Activated B cell treated with CpG ODN at 0.5 μM for 24 hours (primary cell): Measurements from ENCODE around the gene PDE4C. TPM values are rescaled to one million over a fixed set of nuclear protein-coding genes. Genes with fewer than 3 reads are reported as not detected.

Source experiments
- ATAC-seq: fragments of 200-7000 bp; cut with Tn5 transposase; one replicate; pipeline ENCODE4 v1.10.0; 2021; ENCODE audit warnings: low read depth, mild to moderate bottlenecking, moderate library complexity
- CTCF ChIA-PET: fragments of 350-600 bp; sonication (Branson Sonifier 250); formaldehyde crosslinking; loops from one replicate; lab custom pipeline; 2021; ENCODE audit warnings: antibody characterized with exemption; lab: Charles Lee
- POLR2A ChIA-PET: fragments of 350-600 bp; sonication (Branson Sonifier 250); formaldehyde crosslinking; loops from one replicate; lab custom pipeline; 2021; ENCODE audit warnings: antibody characterized with exemption; lab: Charles Lee
- DNase-seq: peaks from one replicate; pipeline ENCODE4 v3.0.0; 2022
- H3K27ac Mint-ChIP-seq: one replicate; pipeline ENCODE4 v1.8.0; 2020; ENCODE audit warnings: mixed read lengths
- H3K27me3 Mint-ChIP-seq: one replicate; pipeline ENCODE4 v1.8.0; 2021; ENCODE audit warnings: mixed read lengths
- H3K36me3 Mint-ChIP-seq: one replicate; pipeline ENCODE4 v1.8.0; 2021; ENCODE audit warnings: low read depth, mixed read lengths
- H3K4me1 Mint-ChIP-seq: one replicate; pipeline ENCODE4 v1.8.0; 2021; ENCODE audit warnings: mixed read lengths
- H3K4me3 Mint-ChIP-seq: one replicate; pipeline ENCODE4 v1.8.0; 2020; ENCODE audit warnings: mild to moderate bottlenecking, mixed read lengths
- H3K9me3 Mint-ChIP-seq: one replicate; pipeline ENCODE4 v1.8.0; 2020; ENCODE audit warnings: mixed read lengths
- intact Hi-C: fragments of 100-400 bp; cut with micrococcal nuclease; formaldehyde crosslinking; loops from one replicate; pipeline ENCODE4 v1.15.1; 2024
- total RNA-seq: library from RNA; stranded (reverse); gene quantifications from 2 replicates; pipeline ENCODE4 v1.2.3, GENCODE V29; 2022
- TF ChIP-seq, protein P1 (sequence below): fragments of 200-600 bp; IDR thresholded peaks from one replicate; pipeline ENCODE4 v1.8.0; 2022; ENCODE audit warnings: antibody characterized with exemption, mild to moderate bottlenecking

The PDE4C gene
- total RNA-seq, 1 donor from 2014 or later = not detected

DNA sequence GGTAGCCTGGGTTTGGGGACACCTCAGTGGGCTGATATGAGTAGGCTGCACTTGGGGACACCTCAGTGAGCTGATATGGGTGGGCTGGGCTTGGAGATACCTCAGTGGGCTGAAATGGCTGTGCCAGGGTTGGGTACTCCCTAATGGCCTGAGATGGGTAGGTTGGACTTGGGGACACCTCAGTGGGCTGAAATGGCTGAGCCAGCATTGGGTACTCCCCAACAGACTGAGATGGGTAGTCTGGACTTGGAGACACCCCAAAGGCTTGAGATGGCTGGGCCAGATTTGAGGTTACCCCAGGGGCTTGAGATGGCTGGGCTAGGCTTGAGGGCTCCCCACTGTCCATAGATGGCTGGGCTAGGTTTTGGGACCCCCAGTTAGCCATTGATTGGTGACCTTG, 35.9 kb upstream of the PDE4C start:
- Mint-ChIP-seq H3K4me3 (no peak overlapping the region), H3K4me1 (no peaks in the 10 kb centered on the region), H3K36me3 (peaks cover 45% of the 10 kb centered on the region), H3K27ac (no peak overlapping the region), H3K27me3 (no peaks in the 10 kb centered on the region), H3K9me3 (no peaks in the 10 kb centered on the region)
- TF ChIP-seq, protein P1, sequence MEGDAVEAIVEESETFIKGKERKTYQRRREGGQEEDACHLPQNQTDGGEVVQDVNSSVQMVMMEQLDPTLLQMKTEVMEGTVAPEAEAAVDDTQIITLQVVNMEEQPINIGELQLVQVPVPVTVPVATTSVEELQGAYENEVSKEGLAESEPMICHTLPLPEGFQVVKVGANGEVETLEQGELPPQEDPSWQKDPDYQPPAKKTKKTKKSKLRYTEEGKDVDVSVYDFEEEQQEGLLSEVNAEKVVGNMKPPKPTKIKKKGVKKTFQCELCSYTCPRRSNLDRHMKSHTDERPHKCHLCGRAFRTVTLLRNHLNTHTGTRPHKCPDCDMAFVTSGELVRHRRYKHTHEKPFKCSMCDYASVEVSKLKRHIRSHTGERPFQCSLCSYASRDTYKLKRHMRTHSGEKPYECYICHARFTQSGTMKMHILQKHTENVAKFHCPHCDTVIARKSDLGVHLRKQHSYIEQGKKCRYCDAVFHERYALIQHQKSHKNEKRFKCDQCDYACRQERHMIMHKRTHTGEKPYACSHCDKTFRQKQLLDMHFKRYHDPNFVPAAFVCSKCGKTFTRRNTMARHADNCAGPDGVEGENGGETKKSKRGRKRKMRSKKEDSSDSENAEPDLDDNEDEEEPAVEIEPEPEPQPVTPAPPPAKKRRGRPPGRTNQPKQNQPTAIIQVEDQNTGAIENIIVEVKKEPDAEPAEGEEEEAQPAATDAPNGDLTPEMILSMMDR = no peak
- intact Hi-C loops = no loop called here
- ATAC-seq (no peak), DNase-seq (no peak)
- CTCF ChIA-PET = interaction anchor here (1.2 to 1.8 kb wide), 2 partner anchors 18 to 70 kb away, joined by 3 to 9 read pairs; no protein-coding TSS in a partner anchor
- POLR2A ChIA-PET = interaction anchor here (1.2 to 1.3 kb wide), 3 partner anchors 10 to 102 kb away, joined by 3 to 4 read pairs (median 4); no protein-coding TSS in a partner anchor

DNA sequence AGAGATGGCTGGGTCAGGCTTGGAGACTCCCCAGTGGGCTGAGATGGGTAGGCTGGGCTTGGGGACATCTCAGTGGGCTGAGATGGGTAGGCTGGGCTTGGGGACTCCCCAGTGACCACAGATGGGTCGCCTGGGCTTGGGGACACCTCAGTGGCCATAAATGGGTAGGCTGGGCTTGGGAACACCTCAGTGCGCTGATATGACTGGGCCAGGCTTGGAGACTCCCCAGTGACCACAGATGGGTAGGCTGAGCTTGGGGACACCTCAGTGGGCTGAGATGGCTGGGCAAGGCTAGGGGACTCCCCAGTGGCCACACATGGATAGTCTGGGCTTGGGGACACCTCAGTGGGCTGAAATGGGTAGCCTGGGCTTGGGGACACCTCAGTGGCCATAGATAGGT, 35.2 kb upstream of the PDE4C start:
- DNase-seq = no peak
- intact Hi-C loops = no loop called here
- TF ChIP-seq, protein P1 = no peak
- Mint-ChIP-seq H3K4me3 (no peak overlapping the region), H3K27me3 (no peaks in the 10 kb centered on the region), H3K9me3 (no peaks in the 10 kb centered on the region), H3K4me1 (no peaks in the 10 kb centered on the region), H3K36me3 (peaks cover 41% of the 10 kb centered on the region), H3K27ac (no peak overlapping the region)
- no peak for ATAC-seq
- ChIA-PET POLR2A (interaction anchor here (1.0 to 1.3 kb wide), 5 partner anchors 9 to 101 kb away, joined by 3 to 4 read pairs (median 4); no protein-coding TSS in a partner anchor), CTCF (interaction anchor here (1.0 to 1.8 kb wide), 3 partner anchors 10 to 70 kb away, joined by 3 to 9 read pairs (median 3); no protein-coding TSS in a partner anchor)

DNA sequence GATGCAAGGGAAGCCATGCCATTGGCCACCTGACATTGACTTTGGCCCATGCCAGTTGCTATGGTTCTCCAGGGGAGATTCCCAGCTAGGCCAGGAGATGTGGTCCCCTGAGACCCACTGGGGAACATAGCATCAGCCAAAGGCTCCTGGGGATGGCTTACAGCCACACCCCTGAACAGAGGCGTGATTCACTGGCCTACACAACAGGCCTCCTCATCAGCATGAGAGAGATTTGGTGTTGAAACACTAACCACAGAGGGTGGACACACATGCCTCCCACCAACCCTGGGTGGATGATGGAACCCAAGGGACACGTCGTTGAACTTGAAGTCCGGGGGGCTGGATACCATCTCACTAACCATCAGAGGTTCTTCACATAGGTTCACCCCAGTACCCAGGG, 33.7 kb upstream of the PDE4C start:
- H3K36me3 Mint-ChIP-seq = peaks cover 27% of the 10 kb centered on the region
- TF ChIP-seq, protein P1 = no peak
- DNase-seq (no peak), ATAC-seq (no peak)
- CTCF ChIA-PET = no interaction called here
- peaks cover 6% of the 10 kb centered on the region for H3K4me1 Mint-ChIP-seq
- POLR2A ChIA-PET = no interaction called here
- intact Hi-C loops = no loop called here
- H3K27ac Mint-ChIP-seq = no peak overlapping the region
- H3K27me3 Mint-ChIP-seq = no peaks in the 10 kb centered on the region
- H3K9me3 Mint-ChIP-seq = no peaks in the 10 kb centered on the region
- no peak overlapping the region for H3K4me3 Mint-ChIP-seq

DNA sequence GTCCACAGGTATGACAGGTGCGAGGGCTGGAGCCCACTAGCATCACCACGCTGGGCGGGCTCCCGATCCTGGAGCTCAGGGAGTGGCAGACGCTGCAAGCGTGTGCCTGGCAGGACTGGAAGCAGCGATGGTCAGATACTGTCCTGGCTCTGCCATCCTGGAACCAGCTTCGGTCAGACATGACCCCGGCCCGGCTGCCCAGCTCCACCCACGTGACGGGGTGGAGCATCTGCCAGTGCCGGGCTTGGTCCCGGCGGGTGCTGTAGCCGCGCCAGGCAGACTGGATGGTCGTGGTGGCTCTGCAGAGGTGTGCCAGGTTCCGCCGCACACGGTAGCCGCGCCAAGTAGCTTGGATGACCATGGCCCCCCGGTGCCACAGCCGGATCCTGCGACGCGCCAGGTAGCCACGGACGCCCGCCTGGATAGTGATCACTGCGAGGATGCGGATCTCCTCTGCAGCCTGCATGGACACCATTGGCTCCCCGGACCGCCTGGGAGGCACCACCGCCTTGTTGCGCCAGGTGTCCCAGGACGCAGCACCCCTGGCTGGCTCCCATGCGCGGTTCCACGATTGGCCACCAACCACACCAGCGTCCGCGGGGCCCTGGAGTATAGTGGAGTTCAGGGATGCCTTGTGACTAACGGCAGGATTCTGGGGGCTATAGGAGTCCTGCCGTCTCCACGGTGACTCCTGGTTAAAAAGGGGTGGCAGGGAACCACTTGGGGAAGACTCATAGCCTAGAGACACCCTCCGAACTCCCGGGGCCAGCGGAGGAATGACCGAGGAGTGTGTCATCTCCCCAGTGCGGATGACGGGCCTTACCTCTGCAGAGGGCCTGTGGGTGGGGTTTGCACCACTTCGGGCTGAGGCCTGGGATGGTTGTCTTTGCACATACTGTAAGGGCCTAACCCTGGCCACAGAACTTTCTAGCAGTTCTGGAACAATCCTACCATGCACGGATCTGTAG, 31.5 kb upstream of the PDE4C start:
- no peak for DNase-seq
- TF ChIP-seq, protein P1 = no peak
- CTCF ChIA-PET = interaction anchor here (1.0 to 6.0 kb wide), 2 partner anchors 22 to 49 kb away, joined by 3 to 30 read pairs; partner anchors contain the start of gene JUND
- no peaks in the 10 kb centered on the region for H3K27me3 Mint-ChIP-seq
- no peaks in the 10 kb centered on the region for H3K9me3 Mint-ChIP-seq
- no peak overlapping the region for H3K27ac Mint-ChIP-seq
- peaks cover 26% of the 10 kb centered on the region for H3K4me1 Mint-ChIP-seq
- intact Hi-C loops = no loop called here
- H3K4me3 Mint-ChIP-seq = no peak overlapping the region
- ATAC-seq = no peak
- POLR2A ChIA-PET = interaction anchor here (0.6 kb wide), 1 partner anchor 19 kb away, joined by 3 read pairs; no protein-coding TSS in a partner anchor
- H3K36me3 Mint-ChIP-seq = peaks cover 13% of the 10 kb centered on the region
